GM12872 (cell line): ENCODE data around the gene OAS1.
A peak's percentile ranks its signal among the peaks of the same experiment; 100 is the strongest.

Experiments
- TF ChIP-seq, protein P1 (sequence below): IDR thresholded peaks from 3 replicates; pipeline ENCODE4 v1.5.1; 2011; ENCODE audit warnings: low read depth, mild to moderate bottlenecking, low read length, moderate library complexity; ENCODE audit not compliant: insufficient read depth

The OAS1 gene

DNA sequence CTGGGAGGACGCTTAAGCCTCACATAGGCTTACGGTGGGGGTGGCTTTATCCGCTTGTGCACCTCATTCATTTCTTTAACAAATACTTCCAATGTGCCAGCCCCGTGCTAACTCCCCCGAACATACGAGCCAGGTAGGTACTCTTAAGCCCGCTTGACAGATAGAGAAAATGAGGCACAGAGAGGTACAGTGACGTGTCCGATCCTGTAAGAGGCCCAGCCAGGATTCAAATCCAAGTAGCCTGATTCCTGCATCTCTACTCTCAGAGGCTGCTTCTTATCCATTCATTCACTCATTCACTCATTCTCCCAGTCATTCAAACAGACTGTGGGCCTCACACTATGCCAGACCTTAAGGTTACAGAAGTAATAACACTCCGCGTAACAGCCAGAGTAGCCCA lies 32.0 kb downstream of the OAS1 start:
- TF ChIP-seq, protein P1, sequence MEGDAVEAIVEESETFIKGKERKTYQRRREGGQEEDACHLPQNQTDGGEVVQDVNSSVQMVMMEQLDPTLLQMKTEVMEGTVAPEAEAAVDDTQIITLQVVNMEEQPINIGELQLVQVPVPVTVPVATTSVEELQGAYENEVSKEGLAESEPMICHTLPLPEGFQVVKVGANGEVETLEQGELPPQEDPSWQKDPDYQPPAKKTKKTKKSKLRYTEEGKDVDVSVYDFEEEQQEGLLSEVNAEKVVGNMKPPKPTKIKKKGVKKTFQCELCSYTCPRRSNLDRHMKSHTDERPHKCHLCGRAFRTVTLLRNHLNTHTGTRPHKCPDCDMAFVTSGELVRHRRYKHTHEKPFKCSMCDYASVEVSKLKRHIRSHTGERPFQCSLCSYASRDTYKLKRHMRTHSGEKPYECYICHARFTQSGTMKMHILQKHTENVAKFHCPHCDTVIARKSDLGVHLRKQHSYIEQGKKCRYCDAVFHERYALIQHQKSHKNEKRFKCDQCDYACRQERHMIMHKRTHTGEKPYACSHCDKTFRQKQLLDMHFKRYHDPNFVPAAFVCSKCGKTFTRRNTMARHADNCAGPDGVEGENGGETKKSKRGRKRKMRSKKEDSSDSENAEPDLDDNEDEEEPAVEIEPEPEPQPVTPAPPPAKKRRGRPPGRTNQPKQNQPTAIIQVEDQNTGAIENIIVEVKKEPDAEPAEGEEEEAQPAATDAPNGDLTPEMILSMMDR: no peak

DNA sequence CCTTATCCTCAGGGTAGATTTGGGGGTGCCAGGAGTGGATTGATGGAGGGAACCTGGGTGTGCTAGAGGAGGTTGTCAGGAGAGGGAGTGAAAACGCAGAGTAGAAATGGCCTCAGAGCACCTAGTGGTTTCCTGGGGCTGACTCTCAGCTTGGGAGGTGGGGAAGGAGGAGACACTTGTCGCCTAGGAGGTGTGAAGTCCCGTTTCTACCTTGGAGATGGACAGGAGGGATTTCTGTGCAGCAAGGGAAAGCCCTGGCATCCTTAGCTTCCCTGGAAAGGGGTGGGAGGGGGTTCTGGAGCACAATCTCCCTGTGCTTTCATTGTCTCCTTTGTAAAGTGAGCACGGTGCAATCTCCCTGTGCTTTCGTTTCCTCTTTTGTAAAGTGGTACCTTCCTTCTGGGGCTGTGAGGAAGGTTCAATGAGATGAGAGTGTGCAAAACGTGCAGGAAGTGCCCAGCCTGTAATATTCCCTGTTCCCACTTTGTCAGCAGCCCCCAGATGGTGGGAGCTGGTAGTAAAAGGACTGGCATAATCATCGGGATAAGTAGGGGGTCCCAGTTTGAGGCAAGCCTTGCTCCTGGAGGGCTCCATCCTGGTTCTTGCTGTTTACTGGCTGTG lies 33.1 kb downstream of the OAS1 start:
- TF ChIP-seq, protein P1: peak; percentile 28

DNA sequence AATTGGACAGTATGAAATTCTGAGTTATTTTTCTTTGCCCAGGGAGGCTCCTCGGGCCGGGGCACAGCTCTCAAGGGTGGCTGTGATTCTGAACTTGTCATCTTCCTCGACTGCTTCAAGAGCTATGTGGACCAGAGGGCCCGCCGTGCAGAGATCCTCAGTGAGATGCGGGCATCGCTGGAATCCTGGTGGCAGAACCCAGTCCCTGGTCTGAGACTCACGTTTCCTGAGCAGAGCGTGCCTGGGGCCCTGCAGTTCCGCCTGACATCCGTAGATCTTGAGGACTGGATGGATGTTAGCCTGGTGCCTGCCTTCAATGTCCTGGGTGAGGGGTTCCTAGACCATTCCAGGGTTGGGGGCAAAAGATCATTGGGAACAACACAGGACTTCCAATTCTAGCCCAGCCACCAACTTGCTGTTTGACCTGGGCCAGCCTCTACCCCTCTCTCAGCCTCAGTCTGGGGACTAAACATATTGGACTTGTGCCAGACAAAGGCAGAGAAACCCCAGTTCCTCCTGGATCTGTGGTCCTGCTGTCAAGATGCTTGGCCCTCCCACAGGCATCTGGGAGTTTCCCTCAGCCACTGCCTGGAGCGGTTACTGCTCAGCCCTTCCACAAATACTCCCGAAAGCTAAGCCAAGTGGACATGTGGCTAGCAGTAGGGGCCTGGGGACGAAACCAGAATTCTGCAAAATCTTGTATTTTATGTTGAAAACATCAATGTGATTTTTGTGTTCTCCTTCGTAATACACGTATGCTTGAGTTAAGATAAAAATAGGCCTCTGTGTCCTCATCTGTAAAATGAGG lies 35.0 kb downstream of the OAS1 start:
- TF ChIP-seq, protein P1: no peak

DNA sequence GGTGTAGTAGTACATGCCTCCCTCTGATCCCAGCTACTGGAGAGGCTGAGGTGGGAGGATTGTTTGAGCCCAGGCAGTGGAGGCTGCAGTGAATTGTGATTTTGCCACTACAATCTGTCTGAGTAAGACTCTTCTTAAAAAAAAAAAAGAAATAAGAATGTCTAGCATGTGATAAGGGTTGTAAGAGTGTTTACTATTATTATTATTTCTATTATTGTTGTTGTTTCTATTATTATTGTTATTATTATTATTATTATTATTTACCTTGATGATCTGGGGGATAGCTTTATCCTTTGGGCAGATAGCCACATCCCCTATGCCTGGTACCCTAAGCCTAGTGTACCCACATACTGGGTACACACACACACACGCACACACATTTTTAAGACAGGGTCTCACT lies 35.8 kb downstream of the OAS1 start:
- TF ChIP-seq, protein P1: no peak

DNA sequence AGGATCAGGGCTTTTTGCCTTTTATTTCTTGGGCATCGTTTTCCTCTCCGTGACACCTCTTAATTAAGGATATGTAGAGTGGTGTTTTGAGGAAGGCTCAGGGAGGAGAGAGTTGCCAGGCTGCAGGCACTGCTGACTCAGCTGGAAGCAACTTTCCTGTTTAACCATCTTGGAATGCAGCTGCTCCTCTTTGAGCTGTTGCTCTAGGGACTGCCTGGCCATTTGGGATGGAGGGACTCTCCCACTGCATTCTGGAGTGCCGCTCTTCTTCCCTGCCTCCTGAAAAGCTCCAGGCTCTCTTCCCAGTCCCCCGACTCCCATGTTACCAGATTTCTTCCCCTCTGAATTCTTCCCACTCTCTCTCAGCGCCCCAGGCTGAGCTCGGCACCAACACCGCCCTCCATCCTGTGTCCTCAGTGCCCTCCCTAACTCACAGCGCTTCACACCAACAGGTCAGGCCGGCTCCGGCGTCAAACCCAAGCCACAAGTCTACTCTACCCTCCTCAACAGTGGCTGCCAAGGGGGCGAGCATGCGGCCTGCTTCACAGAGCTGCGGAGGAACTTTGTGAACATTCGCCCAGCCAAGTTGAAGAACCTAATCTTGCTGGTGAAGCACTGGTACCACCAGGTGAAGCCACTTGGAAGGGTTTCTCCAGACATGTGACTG lies 37.4 kb downstream of the OAS1 start:
- TF ChIP-seq, protein P1: no peak

DNA sequence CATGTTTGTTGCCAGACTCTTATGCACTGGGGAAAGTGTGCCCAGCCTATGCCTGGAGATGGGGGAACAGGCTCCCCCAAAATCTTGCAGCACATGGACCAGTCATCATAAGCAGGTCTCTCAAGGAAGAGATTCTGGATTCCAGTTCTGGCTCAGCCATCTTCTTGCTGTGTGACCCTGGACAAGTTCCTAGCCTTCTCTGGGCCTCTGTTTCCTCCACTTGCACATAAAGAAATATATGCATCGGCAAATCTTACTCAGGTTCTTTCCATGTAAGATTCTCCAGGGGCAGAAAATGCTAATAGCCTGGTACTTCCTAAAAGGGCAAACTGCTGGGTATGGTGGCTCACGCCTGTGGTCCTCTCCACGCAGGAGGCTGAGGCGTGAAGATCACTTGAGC lies 38.8 kb downstream of the OAS1 start:
- TF ChIP-seq, protein P1: no peak

DNA sequence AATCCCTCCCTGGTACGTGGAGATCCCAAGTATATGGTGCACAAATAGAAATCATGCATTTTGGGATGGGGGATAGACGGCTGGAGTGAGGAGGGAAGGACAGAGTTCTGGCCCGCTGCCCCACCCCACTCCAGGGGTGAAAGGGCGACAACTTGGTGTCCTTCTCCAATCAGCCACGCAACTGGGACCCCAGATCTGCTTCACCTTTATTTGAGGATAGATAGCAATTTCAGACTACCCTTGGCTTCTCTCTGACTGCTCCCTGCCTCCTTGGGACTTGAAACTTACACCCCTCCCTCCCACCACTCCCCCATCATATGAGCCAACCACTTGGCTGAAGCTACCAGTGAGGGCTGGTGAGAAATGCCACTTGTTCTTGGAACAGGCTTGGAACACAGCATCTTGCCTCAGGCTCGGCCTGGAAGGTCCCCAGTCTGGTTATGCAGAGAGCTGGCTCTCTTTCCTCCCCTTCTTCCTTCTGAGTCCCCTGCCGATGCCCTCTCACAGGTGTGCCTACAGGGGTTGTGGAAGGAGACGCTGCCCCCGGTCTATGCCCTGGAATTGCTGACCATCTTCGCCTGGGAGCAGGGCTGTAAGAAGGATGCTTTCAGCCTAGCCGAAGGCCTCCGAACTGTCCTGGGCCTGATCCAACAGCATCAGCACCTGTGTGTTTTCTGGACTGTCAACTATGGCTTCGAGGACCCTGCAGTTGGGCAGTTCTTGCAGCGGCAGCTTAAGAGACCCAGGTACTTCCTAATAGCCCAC lies 39.7 kb downstream of the OAS1 start:
- TF ChIP-seq, protein P1: no peak
